GM18858 (cell line): ENCODE measurements around the gene ATP8A2.

Experiments
- ATAC-seq: cut with Tn5 transposase; IDR thresholded peaks from one replicate; pipeline ENCODE4 v1.9.1; 2021; ENCODE audit not compliant: unreplicated experiment

The ATP8A2 gene

GRCh38 chr13:25608181-25608580, 236.4 kb downstream of the ATP8A2 start:
- no peak for ATAC-seq

DNA sequence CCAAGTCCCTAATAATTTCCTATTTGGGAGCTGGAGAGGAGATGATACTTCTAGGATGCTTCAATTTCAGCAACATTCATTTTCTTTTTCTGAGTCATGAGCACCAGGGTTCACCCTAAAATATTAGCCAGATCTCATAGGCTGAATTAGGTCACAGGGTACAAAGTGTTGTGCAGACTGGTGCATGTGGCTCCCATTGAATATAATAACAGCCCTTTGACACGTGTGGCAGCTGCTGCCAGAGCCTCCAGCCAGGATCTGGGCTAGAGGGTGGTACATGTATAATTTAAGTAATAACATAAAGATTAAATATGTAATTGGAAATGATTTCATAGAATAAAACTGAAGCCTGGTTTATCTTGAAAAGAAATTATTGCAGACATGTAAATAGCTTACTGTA, 244.9 kb downstream of the ATP8A2 start:
- no peak for ATAC-seq

DNA sequence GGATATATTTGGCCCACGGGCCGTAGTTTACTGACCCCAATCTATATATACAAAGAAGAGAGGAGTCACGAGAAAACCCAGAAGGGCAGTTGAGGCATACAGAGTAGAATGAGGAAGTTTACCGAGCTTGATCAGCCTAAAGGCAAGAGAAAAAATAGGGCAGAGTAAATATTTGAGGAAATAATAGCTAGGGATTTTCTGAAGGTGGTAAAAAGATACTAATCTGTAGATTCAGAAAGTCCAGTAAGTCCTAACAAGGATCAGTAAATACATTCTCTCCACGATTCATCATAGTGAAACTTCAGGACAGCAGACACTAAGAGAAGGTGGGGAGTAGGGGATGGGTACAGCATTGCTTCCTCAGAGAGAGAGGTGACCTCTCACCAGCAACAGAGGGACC, 248.1 kb downstream of the ATP8A2 start:
- ATAC-seq, result no peak

- ATAC-seq, result no peak
Measured at GRCh38 chr13:25625414-25625813, 253.6 kb downstream of the ATP8A2 start.

- no peak for ATAC-seq
Measured at GRCh38 chr13:25630329-25630900, 258.6 kb downstream of the ATP8A2 start.

- ATAC-seq, result no peak
Measured at GRCh38 chr13:25632166-25632888, 260.6 kb downstream of the ATP8A2 start.

- no peak for ATAC-seq
Measured at GRCh38 chr13:25633093-25633492, 261.3 kb downstream of the ATP8A2 start.

DNA sequence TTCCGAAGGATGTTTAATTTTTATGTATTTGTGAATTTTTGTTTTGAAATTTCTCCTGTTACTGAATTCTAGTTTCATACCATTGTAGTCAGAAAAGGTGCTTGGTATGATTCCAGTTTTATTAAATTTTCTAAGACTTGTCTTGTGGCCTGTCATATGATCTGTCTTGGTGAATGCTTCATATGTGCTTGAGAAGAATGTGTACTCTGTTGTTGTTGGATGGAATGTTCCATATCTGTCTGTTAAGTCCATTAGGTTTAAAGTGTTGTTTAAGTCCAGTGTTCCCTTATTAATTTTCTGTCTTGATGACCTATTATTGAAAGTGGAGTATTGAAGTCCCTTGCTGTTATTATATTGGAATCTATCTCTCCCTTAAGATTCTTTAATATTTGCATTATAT, 273.9 kb downstream of the ATP8A2 start:
- ATAC-seq, result no peak

GRCh38 chr13:25649001-25649633, 277.3 kb downstream of the ATP8A2 start:
- ATAC-seq, result no peak

GRCh38 chr13:25652764-25653163, 281.0 kb downstream of the ATP8A2 start:
- ATAC-seq, result no peak

- no peak for ATAC-seq
Measured at GRCh38 chr13:25654322-25654721, 282.5 kb downstream of the ATP8A2 start.

DNA sequence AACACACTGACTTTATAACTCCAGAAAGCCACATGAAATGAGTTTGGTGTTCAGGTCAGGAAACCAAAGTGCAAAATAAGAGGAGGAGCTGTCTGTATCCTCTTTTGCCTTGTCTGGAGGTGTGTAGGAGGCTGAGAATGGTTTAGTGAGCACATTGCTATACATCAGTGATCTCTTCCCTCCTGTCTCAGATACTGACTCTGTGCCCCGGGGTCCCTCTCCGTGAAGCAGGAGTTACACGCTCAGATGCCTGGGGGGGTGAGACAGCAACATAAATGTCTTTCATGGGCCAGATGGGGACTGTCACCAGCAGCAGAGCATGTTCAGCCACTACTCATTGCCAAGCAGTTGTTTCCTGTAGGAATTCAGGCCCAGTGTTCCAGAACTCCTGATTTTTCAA, 285.4 kb downstream of the ATP8A2 start:
- ATAC-seq, result no peak

DNA sequence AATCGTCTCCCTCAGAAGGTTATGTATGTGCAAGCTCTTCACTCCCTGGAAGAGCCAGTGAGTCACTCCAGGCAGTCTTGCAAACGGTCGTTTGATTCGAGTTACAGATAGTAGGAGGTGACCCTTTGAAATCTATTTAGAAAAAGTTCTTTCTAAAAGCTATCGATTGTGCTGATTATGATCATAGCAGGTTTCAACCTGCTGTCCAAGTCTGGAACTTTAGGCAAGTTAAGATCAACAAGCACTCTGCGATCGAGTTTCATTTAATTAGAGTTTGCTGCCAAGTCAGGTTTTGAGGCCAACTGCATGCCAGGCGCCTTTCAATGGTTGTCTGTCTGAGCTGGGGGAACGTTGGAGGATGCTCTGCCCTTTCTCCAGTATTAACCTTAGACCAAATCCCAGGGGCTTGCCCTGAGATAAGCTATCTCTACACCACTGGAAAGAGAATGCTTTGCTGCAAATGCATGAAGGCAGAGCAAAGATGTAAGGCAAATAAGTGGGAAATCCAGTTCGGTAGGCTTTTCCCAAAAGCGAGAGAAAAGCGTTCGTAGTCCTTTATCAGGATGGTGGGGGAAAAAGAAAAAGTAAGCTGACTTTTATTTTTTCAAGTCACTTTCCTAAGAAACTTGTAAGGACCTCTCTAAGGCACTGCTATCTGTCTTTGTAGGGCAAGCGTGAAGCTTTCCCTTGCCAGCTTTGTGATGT, 287.5 kb downstream of the ATP8A2 start:
- no peak for ATAC-seq

DNA sequence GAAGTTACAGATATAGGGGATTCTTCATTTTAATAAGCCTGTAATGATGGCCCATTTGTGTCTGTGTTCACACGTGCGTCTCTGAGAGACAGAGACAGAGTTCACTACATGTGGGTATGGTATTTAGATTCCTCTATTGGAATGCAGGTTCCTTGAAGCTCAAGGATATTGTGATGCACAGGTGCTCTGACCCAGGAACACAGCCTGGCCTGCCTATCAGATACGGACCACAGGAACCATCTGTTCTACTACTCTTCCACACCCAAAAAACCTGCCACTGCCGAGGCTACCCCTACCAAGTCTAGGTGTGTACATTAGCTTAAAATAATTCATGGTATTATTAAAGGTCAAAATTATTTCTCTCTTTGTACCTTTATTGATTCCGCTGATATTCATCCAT, 289.2 kb downstream of the ATP8A2 start:
- ATAC-seq, result no peak

DNA sequence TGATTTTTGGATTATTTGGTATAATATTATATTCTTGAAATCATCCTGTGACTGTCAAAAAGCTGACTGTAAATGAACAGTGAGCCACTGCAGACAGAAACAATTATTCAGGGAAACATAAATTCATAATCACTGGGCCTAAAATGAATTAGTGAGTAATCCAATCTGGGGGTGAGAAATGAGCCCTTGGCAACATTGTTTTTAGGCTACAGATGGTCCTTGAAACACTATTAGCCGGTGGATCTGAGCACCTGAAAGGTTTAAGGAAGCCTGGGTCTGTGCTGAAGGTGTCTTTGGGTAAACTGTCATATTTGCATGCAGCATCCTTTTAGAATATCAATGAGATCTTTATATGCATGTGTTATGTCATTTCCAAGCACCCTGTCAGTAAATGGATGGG, 290.7 kb downstream of the ATP8A2 start:
- ATAC-seq, result no peak

- ATAC-seq, result no peak
Measured at GRCh38 chr13:25668345-25668744, 296.6 kb downstream of the ATP8A2 start.

- no peak for ATAC-seq
Measured at GRCh38 chr13:25673711-25674110, 301.9 kb downstream of the ATP8A2 start.

DNA sequence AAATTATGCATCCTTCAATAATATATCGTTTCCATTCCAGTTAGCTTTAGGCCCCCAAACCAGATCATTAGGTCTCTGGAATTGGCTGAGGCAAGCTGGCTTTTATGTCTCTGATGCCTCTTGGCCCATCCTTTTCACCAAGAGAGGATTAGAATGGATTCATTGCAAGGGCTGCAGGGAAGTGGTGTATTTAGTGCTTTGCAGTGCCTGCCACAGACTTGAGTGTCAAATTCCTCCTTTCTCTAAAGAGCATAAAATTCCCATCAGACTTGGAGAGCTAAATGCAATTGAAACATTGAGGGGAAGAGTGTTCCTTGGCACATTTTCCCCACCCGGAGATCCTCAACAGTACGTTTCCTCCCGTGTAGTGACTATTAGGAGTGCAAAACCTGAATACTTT, 302.6 kb downstream of the ATP8A2 start:
- no peak for ATAC-seq

- no peak for ATAC-seq
Measured at GRCh38 chr13:25675060-25675459, 303.3 kb downstream of the ATP8A2 start.

DNA sequence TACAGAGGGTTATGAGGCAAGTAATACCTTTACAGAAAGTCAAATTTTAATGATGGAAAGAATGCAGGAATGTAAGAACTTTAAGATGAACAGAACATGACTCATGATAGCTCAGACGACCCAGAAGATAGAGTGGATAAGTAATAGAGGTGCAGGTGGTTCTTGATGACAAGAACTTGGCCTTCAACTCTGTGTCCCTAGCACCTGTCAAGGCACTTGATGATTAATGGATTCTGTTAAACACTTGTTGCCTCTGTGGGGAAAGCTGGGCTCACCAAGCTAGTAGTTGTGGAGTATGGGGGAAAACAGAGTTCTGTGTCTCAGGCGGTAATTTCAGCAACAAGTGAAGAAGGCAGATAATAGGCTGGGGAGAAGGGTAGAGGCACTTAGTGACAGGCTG, 306.2 kb downstream of the ATP8A2 start:
- ATAC-seq, result no peak

DNA sequence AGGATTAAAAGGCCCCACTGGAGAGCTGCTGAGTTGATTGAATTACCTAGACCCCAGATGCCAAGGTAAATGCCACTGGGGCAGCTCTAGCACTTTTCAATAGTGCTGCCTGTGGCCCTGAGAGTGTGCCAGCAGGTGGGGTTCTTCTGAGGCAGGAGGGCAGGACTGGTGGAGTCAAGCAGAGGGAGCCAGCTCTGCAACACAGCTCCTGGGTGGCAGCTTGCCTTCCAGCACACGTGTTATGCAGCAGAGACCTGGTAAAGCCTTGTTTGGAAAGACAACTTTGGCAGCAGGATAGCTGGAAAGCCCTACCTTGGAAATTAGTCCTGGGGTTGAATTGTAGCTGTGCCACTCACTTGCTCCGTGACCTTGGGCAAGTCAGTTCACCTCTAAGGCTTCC, 306.6 kb downstream of the ATP8A2 start:
- ATAC-seq, result no peak

DNA sequence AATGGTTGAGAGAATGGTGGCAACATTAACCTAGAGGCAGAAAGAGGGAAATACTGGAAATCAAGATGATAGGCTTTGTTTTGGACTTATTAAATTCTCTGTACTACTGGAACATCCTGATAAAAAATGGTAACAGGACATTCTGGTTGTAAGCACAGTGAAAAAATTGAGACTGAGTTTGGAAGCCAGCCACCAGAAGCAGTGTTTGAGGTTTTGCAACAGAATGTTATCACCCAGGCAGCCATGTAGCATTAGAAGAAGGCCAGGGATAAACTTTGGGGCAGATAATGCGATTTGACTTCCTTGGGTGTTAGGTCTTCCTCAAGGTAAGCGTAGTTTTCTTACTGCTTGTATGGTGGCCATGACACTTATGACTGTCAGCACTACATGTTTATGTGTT, 307.4 kb downstream of the ATP8A2 start:
- ATAC-seq, result no peak
